T-helper 1 cell treated with Interleukin-12 subunit alpha and Interleukin-12 subunit beta and Interleukin-4 antibody, amounts not matched to agents 30 μg/mL and 1 μg/mL, for 36 hours (primary cell): ENCODE results near the gene PPP1R1A.

Experiments
- H3K27ac Mint-ChIP-seq: one replicate; pipeline ENCODE4 v1.8.0; 2021; ENCODE audit warnings: mild to moderate bottlenecking, mixed read lengths
- H3K27me3 Mint-ChIP-seq: one replicate; pipeline ENCODE4 v1.8.0; 2021; ENCODE audit warnings: low read depth, mixed read lengths
- H3K36me3 Mint-ChIP-seq: one replicate; pipeline ENCODE4 v1.8.0; 2021; ENCODE audit warnings: low read depth, mixed read lengths
- H3K4me1 Mint-ChIP-seq: one replicate; pipeline ENCODE4 v1.8.0; 2021; ENCODE audit warnings: low read depth, mixed read lengths
- H3K4me3 Mint-ChIP-seq: one replicate; pipeline ENCODE4 v1.8.0; 2021; ENCODE audit warnings: mild to moderate bottlenecking, moderate library complexity, mixed read lengths
- H3K9me3 Mint-ChIP-seq: one replicate; pipeline ENCODE4 v1.8.0; 2021; ENCODE audit warnings: mixed read lengths

PPP1R1A gene

GRCh38 chr12:54549774-54550451 lies 38.5 kb downstream of the PPP1R1A start:
- H3K27ac Mint-ChIP-seq, result no peak overlapping the region
- H3K9me3 Mint-ChIP-seq, result no peaks in the 10 kb centered on the region
- peak overlapping the region; percentile 83 for H3K4me3 Mint-ChIP-seq
- peaks cover 33% of the 10 kb centered on the region for H3K4me1 Mint-ChIP-seq
- H3K36me3 Mint-ChIP-seq, result peaks cover 27% of the 10 kb centered on the region
- peaks cover 6% of the 10 kb centered on the region for H3K27me3 Mint-ChIP-seq

- H3K36me3 Mint-ChIP-seq, result peaks cover 48% of the 10 kb centered on the region
- no peak overlapping the region for H3K27ac Mint-ChIP-seq
- peaks cover 32% of the 10 kb centered on the region for H3K4me1 Mint-ChIP-seq
- H3K4me3 Mint-ChIP-seq, result no peak overlapping the region
- H3K27me3 Mint-ChIP-seq, result peaks cover 6% of the 10 kb centered on the region
- H3K9me3 Mint-ChIP-seq, result no peaks in the 10 kb centered on the region
Observed at GRCh38 chr12:54546511-54546910, 41.9 kb downstream of the PPP1R1A start.

- peaks cover 50% of the 10 kb centered on the region for H3K36me3 Mint-ChIP-seq
Observed at GRCh38 chr12:54544743-54545142, 43.7 kb downstream of the PPP1R1A start.

GRCh38 chr12:54543526-54543925 lies 44.9 kb downstream of the PPP1R1A start:
- no peaks in the 10 kb centered on the region for H3K9me3 Mint-ChIP-seq
- H3K27me3 Mint-ChIP-seq, result no peaks in the 10 kb centered on the region
- no peak overlapping the region for H3K4me3 Mint-ChIP-seq
- H3K4me1 Mint-ChIP-seq, result peaks cover 15% of the 10 kb centered on the region
- no peak overlapping the region for H3K27ac Mint-ChIP-seq
- H3K36me3 Mint-ChIP-seq, result peaks cover 57% of the 10 kb centered on the region

More at GRCh38 chr12:54544743-54545142, 43.7 kb downstream of the PPP1R1A start:
- Mint-ChIP-seq H3K27ac (no peak overlapping the region), H3K4me3 (no peak overlapping the region), H3K4me1 (peaks cover 20% of the 10 kb centered on the region), H3K27me3 (peaks cover 6% of the 10 kb centered on the region), H3K9me3 (no peaks in the 10 kb centered on the region)

GRCh38 chr12:54541751-54542290 lies 46.6 kb downstream of the PPP1R1A start:
- peaks cover 61% of the 10 kb centered on the region for H3K36me3 Mint-ChIP-seq
- H3K27ac Mint-ChIP-seq, result no peak overlapping the region
- H3K27me3 Mint-ChIP-seq, result no peaks in the 10 kb centered on the region
- H3K9me3 Mint-ChIP-seq, result no peaks in the 10 kb centered on the region
- H3K4me3 Mint-ChIP-seq, result no peak overlapping the region
- H3K4me1 Mint-ChIP-seq, result peaks cover 4% of the 10 kb centered on the region

- H3K9me3 Mint-ChIP-seq, result no peaks in the 10 kb centered on the region
- no peaks in the 10 kb centered on the region for H3K27me3 Mint-ChIP-seq
- peaks cover 67% of the 10 kb centered on the region for H3K36me3 Mint-ChIP-seq
- H3K4me1 Mint-ChIP-seq, result no peaks in the 10 kb centered on the region
- no peak overlapping the region for H3K27ac Mint-ChIP-seq
- no peak overlapping the region for H3K4me3 Mint-ChIP-seq
Observed at GRCh38 chr12:54538136-54538700, 50.2 kb downstream of the PPP1R1A start.

GRCh38 chr12:54535474-54535873 lies 53.0 kb downstream of the PPP1R1A start:
- no peaks in the 10 kb centered on the region for H3K9me3 Mint-ChIP-seq
- no peaks in the 10 kb centered on the region for H3K27me3 Mint-ChIP-seq
- no peak overlapping the region for H3K4me3 Mint-ChIP-seq
- H3K27ac Mint-ChIP-seq, result no peak overlapping the region
- H3K4me1 Mint-ChIP-seq, result no peaks in the 10 kb centered on the region
- H3K36me3 Mint-ChIP-seq, result peaks cover 71% of the 10 kb centered on the region

GRCh38 chr12:54529581-54529980 lies 58.9 kb downstream of the PPP1R1A start:
- no peaks in the 10 kb centered on the region for H3K27me3 Mint-ChIP-seq
- H3K4me1 Mint-ChIP-seq, result no peaks in the 10 kb centered on the region
- no peak overlapping the region for H3K4me3 Mint-ChIP-seq
- H3K27ac Mint-ChIP-seq, result no peak overlapping the region
- no peaks in the 10 kb centered on the region for H3K9me3 Mint-ChIP-seq
- H3K36me3 Mint-ChIP-seq, result peaks cover 67% of the 10 kb centered on the region
